Stimulated activated CD4-positive, alpha-beta T cell treated with anti-CD3 and anti-CD28 coated beads, Interleukin-1b, Interleukin-23, amount 100 ng/mL, for 1 hour (primary cell): ENCODE measurements around the gene LYPD3.
A peak's percentile ranks its signal among the peaks of the same experiment; 100 is the strongest.
"Not testable (repeated sequence)": the region's sequence is repeated elsewhere in the genome, so short reads cannot be mapped to it uniquely, and the experiment has no call there.

Experiments
- DNase-seq, 2 donors: peaks; one replicate each; pipeline ENCODE4 v3.0.0-alpha.2; 2020; ENCODE audit warnings: low read depth in 2 of 2

The LYPD3 gene

GRCh38 chr19:43465468-43466120 is at the start of gene LYPD3:
Gene LYPD3, minus strand, starts transcription at chr19:43465608. Its CDS starts 37 bp downstream, at chr19:43465571.
- no peak for DNase-seq

GRCh38 chr19:43512399-43512798 is 47.0 kb upstream of the LYPD3 start:
- not testable (repeated sequence) for DNase-seq

GRCh38 chr19:43511324-43511723 is 45.9 kb upstream of the LYPD3 start:
- no peak for DNase-seq

GRCh38 chr19:43510713-43511112 is 45.3 kb upstream of the LYPD3 start:
- DNase-seq: no peak

- no peak for DNase-seq
These were observed 42.5 kb upstream of the LYPD3 start for GRCh38 chr19:43507880-43508279.

DNA sequence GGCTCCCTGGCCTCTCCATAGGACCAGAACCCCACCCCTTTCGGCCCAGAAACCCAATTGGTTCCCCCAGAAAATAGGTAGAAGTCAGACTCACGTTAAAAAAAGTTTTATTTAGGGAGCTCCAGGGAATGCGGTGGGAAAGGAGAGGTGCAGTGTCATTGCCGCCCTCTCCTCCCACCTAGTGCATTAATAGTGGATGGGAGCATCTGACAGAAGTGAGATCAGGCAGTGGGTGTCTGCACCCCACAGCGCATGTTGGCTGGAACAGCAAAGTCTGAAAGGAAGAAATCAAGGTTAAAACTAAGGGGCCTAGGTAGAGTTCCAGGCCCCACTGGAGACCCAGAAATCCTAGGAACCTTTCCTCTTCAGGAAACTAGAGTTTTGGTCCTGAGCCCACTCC is 41.2 kb upstream of the LYPD3 start:
- DNase-seq: no peak

GRCh38 chr19:43505941-43506340 is 40.5 kb upstream of the LYPD3 start:
- no peak for DNase-seq

DNA sequence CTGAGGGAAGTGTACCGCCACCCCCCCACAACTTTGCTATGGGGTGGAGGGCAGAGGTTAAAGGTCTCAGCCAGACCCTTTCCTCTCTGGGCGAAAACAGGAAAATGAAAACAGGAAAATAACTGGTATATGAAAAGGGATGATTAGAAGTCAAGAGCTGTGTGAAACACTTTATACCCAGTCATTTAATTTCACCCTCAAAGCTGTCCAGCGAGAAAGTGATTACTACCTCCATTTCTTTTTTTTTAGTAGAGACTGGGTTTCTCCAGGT is 39.7 kb upstream of the LYPD3 start:
- no peak for DNase-seq

DNA sequence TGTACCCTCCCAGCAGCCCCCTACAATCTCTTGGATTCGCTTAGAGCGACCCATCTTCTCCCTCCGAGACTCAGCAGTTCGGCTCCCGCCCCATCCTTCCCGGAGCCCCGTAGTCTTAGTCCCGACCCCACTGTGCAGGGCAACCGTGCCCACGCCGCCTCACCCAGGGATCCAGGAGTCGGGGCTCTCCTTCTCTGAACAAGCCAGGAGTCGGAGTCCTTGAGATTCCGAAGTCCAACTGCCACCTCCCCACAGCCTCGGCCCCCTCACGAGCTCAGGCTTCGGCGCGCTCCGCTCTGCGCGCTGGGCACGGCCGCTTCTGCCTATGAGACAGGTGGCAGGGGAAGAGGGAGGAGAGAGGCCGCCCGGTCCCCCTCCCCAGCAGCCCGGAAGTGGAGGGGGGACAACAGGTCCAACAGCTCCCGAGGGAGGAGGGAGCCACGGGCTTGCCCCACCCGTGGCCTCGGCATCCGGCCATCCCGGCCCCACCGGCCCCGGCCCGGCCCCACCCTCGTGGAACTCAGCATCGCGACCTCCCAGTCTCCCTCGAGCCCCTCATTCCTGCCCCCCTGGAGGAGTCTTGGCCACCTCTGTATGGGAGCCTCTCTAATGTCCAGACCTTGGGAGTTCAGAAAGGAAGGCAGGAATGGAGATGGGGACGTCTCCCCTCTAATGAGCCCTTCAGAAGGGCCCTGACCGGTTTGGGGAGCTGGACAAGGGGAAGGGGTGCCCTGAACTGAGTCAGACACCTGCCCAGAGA is 39.2 kb upstream of the LYPD3 start, which contains the start of gene PHLDB3:
PHLDB3 (minus strand) TSS at position 321 of the 760 bp plus-strand sequence. CDS start 628 bp downstream, outside the sequence.
- no peak for DNase-seq

GRCh38 chr19:43503501-43504425 is 38.4 kb upstream of the LYPD3 start:
- peak; percentile 98 to 100 for DNase-seq

DNA sequence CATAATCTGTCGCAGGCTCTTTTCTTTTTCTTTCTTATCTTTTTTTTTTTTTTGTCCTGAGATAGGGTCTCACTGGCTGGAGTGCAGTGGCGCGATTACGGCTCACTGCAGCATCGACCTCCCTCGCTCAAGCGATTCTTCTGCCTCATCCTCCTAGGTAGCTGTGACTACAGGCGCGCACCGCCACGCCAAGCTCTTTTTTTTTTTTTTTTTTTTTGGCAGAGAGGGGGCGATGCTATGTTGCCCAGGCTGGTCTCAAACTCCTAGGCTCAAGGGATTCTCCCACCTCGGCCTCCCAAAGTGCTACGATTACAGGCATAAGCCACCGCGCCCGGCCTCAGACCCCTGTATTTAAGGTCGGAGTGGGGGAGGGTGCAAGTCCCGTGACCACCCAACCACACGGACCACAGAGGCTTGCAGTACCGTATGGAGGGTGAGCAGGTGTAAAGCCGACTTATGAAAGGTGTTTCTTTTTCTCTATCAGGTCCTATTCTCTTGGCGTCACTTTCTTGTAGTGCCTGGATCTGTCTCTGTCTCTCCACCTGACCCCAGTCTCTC is 37.1 kb upstream of the LYPD3 start:
- DNase-seq: no peak

DNA sequence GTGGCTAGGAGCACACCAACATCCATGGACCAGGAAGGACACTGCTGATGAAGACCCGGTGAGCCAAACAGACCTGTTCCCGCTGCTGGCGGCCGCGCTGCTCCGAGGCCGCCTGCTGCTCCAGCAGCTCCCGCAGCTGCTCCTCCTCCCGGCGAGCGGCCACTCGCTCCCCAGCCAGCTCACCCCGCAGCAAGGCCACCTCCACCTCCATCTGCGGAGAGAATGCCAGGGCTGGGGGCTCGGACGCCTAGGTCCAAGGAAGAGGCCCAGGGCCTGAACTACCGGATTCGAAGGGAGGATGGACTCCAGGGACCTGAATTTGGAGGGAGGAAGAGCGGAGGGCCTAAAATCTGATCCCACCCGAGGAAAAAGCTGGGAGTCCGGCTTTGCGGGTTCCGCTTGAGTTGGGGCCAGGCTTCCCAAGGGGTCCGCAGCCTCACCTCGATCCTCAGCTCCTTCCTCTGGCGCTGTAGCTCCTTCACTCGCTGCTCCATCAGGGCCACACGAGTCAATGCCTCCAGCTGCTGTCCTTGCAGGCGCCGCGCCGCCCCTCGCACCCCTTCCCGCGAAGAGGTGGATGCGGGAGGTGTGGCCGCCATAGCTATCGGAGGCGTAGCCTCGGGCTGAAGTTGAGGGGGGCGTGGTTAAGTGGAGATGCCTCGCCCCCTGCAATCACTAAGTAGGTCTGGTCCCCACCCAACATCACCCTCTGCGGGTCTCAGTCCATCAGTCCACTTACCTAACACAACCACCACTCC is 36.4 kb upstream of the LYPD3 start:
- DNase-seq: no peak

DNA sequence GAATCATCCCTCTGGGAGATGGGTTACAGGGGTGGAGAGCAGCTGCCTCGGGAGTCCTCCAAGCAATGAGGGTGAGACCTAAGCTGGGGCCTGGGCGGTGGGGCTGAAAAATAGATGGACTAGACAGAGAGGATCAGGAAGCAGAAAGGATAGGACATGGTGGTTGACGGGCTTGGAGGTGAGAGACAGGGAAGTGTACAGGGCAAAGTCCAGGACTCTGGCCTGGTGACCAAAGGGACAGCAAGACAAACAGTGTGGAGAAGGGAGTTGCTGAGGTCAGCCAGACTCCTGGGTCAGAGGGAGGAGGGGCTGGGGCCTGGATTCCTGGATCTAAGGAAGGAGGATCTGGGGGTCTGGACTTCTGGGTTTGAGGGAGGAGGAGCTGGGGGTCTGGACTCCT is 33.6 kb upstream of the LYPD3 start:
- DNase-seq: no peak

DNA sequence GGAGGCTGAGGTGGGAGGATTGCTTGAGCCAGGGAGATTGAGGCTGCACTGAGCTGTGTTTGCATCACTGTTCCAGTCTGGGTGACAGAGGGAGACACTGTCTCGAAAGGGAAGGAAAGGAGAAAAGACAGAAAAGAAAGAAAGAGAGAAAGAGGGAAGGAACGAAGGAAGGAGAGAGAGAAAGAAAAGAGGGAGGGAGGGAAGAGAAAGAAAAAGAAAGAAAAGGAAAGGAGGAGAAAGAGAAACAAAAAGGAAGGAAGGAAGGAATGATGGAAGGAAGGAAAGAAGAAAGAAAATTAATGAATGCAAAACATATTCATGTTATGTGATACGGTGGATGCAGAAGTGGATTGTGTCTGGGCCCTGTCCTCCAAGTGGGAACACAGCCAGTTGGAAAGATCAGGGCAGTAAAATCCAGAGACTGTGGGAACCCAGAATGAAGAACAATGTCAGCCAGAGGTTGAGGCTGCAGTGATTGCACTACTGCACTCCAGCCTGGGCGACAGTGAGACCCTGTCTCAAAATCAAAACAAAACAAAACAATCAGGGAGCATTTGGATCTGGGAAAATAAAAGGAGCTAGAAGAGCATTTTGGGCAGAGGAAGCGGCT is 32.9 kb upstream of the LYPD3 start:
- DNase-seq: no peak

- DNase-seq: no peak
These were observed 31.6 kb upstream of the LYPD3 start for GRCh38 chr19:43496960-43497359.

DNA sequence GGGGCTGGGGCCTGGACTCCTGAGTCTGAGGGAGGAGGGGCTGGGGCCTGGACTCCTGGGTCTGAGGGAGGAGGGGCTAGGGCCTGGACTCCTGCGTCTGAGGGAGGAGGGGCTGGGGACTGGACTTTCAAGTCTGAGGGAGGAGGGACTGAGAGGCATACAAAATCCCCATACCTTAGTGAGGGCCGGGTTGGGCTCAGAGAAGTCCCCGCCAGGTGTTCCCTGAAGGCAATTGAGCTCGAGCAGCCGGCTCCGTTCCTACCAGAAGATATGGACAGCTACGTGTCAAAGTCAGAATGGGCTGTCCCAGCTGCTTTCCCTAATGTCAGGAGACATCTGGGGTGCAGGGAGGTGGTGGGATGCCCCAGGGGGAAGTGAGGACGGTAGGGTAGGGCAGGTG is 29.7 kb upstream of the LYPD3 start:
- DNase-seq: no peak

GRCh38 chr19:43490759-43491158 is 25.4 kb upstream of the LYPD3 start:
- DNase-seq: no peak

DNA sequence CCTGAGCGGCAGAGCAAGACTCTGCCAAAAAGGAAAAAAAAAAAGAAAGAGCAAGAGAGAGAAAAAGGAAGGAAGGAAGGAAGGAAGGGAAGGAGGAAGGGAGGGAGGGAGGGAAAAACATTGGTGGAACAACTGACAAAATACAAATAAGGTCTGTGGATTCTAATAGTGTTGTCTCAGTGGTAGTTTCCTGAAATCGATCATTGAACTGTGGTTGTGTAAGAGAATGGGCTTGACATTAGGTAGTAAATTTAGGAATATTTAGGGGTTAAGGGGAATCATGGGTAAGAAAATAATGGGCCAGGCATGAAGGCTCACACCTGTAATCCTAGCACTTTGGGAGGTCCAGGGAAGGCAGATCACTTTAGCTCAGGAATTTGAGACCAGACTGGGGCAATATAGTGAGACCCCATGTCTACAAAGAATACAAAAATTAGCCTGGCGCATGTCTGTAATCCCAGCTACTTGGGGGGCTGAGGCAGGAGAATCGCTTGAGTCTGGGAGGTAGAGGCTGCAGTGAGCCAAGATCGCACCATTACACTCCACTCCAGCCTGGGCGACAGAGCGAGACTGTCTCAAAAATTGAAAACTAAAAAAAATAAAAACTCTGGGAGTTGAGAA is 24.7 kb upstream of the LYPD3 start:
- no peak for DNase-seq

DNA sequence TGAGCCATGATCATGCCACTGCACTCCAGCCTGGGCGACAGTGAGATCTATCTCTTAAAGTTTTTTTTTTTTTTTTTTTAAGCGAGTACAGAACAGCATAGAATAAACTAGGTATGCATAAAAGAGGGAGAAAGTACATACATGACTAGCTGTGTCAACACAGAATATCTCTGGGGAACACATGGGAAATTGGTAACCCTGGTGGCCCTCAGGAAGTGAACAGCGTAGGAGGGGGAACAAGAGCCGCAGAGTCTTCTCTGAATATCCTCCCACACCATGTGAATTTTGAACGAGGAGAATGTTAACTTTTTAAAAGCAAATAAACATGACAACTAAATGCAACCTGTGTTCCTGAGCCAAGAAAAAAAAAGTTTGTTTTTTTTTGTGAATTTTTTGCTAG is 23.9 kb upstream of the LYPD3 start:
- no peak for DNase-seq

DNA sequence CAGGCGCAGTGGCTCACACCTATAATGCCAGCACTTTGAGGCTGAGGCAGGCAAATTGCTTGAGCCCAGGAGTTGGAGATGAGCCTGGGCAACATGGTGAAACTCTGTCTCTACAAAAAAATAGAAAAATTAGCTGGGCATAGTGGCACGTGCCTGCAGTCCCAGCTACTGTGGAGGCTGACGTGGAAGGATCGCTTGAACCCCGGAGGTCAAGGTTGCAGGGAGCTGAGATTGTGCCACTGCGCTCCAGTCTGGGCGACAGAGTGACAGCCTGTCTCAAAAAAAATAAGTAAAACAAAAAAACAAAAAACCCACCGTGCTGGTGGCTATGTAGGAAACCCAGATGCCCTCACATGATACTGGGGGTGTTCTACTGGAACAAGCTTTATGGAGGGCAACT is 22.8 kb upstream of the LYPD3 start:
- no peak for DNase-seq

DNA sequence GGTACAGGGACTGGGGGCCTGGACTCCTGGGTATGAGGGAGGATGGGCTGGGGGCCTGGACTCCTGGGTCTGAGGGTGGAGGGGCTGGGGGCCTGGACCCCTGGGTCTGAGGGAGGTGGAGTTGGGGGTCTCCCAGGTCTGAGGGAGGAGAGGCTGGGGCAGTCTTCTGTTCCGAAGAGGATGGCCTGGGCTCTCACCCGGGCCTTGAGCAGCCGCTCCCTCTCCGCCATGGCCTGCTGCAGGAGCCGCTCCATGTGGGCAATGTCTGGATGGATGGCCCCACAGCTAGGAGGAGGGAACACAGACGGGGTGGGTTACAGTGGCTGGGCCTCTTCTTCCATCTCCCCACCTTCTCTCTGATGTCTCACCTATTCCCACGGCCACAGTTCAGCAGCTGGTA is 21.0 kb upstream of the LYPD3 start:
- no peak for DNase-seq
